SK-N-SH (cell line): ENCODE measurements around the gene MRPS23. TPM values are rescaled to one million over a fixed set of nuclear protein-coding genes. Genes with fewer than 3 reads are reported as not detected.
A peak's percentile ranks its signal among the peaks of the same experiment; 100 is the strongest.

ENCODE experiments used
- CTCF ChIA-PET: fragments of 300-600, 350-600 bp; formaldehyde crosslinking; extraction: SDS; loops from one replicate; lab custom pipeline; 2021; lab: Yijun Ruan, JAX
- POLR2A ChIA-PET: fragments of 350-600 bp; sonication (Branson Sonifier 250); formaldehyde crosslinking; extraction: SDS; loops from one replicate; lab custom pipeline; 2020; ENCODE audit warnings: antibody characterized with exemption, inconsistent platforms; lab: Yijun Ruan, JAX
- DNase-seq: peaks from one replicate; pipeline ENCODE4 v3.0.0; 2012
- H2AFZ ChIP-seq: fragments of 200-600 bp; sonication (generic); 2 replicates; pipeline ENCODE4 v1.8.1; 2016; ENCODE audit warnings: antibody characterized with exemption, mild to moderate bottlenecking, low read depth
- H3F3A ChIP-seq: fragments of 200-600 bp; sonication (generic); replicated peaks from 2 replicates; pipeline ENCODE3; 2016; ENCODE audit warnings: antibody characterized with exemption, mild to moderate bottlenecking; ENCODE audit not compliant: insufficient read depth
- H3K27ac ChIP-seq, 2 experiments: fragments of 200-500 bp in 1 of 2; fragments of 200-600 bp in 1 of 2; sonication (Bioruptor generic) in 1 of 2; sonication (generic), shearing (Covaris generic) in 1 of 2; 2 replicates each; pipeline versions ENCODE4 v1.5.1 to v1.6.1; 2014 to 2016; ENCODE audit warnings: low read depth in 2 of 2, inconsistent platforms in 1 of 2, low read length in 1 of 2, mild to moderate bottlenecking in 1 of 2, mixed read lengths in 1 of 2
- H3K27me3 ChIP-seq: fragments of 200-600 bp; sonication (generic), shearing (Covaris generic); 2 replicates; pipeline ENCODE4 v1.6.1; 2016; ENCODE audit warnings: mixed run types; ENCODE audit not compliant: insufficient read depth
- H3K36me3 ChIP-seq, 2 experiments: fragments of 200-500 bp in 1 of 2; fragments of 200-600 bp in 1 of 2; sonication (Bioruptor generic) in 1 of 2; sonication (generic) in 1 of 2; replicated peaks in 1 of 2; 2 replicates each; pipeline versions ENCODE3 to v1.5.1; 2014 to 2016; ENCODE audit warnings: low read length in 1 of 2, mild to moderate bottlenecking in 1 of 2; ENCODE audit not compliant: insufficient read depth in 2 of 2, control insufficient read depth in 1 of 2
- H3K4me1 ChIP-seq, 2 experiments: fragments of 200-500 bp in 1 of 2; fragments of 200-600 bp in 1 of 2; sonication (Bioruptor generic) in 1 of 2; sonication (generic), shearing (Covaris generic) in 1 of 2; 2 replicates each; pipeline versions ENCODE4 v1.5.1 to v1.6.1; 2014 to 2016; ENCODE audit warnings: low read depth in 1 of 2, low read length in 1 of 2, mixed run types in 1 of 2; ENCODE audit not compliant: insufficient read depth in 2 of 2, control insufficient read depth in 1 of 2
- H3K4me2 ChIP-seq: fragments of 200-600 bp; sonication (generic), shearing (Covaris generic); 2 replicates; pipeline ENCODE4 v1.6.1; 2017; ENCODE audit warnings: mixed run types
- H3K4me3 ChIP-seq, 2 experiments: fragments of 200-500 bp in 1 of 2; fragments of 200-600 bp in 1 of 2; sonication (Bioruptor generic) in 1 of 2; sonication (generic), shearing (Covaris generic) in 1 of 2; 2 replicates each; pipeline versions ENCODE4 v1.5.1 to v1.8.1; 2014 to 2016; ENCODE audit warnings: low read depth in 2 of 2, inconsistent platforms in 1 of 2, low read length in 1 of 2, mild to moderate bottlenecking in 1 of 2, mixed read lengths in 1 of 2, moderate library complexity in 1 of 2
- H3K79me2 ChIP-seq: fragments of 200-600 bp; sonication (generic); 2 replicates; pipeline ENCODE4 v1.8.1; 2017; ENCODE audit warnings: mild to moderate bottlenecking; ENCODE audit not compliant: insufficient read depth
- H3K9ac ChIP-seq: fragments of 200-600 bp; sonication (generic); 2 replicates; pipeline ENCODE4 v1.6.1; 2017; ENCODE audit warnings: mixed run types
- H3K9me2 ChIP-seq: fragments of 200-600 bp; sonication (generic); 2 replicates; pipeline ENCODE4 v1.6.1; 2017; ENCODE audit warnings: mixed run types
- H3K9me3 ChIP-seq: fragments of 200-600 bp; sonication (generic); 2 replicates; pipeline ENCODE4 v1.6.1; 2017; ENCODE audit warnings: mixed run types, mild to moderate bottlenecking, moderate library complexity
- H4K20me1 ChIP-seq: fragments of 200-600 bp; sonication (generic); 2 replicates; pipeline ENCODE4 v1.6.1; 2017; ENCODE audit warnings: mild to moderate bottlenecking, mixed run types; ENCODE audit not compliant: insufficient read depth
- CHD2 ChIP-seq: fragments of 150-350 bp; IDR thresholded peaks from 2 replicates; pipeline ENCODE4 v1.6.1; 2018; ENCODE audit warnings: low read length; ENCODE audit not compliant: partially characterized antibody
- FOXJ3 ChIP-seq: sonication (generic); formaldehyde crosslinking; IDR thresholded peaks from 2 replicates; pipeline ENCODE4 v1.5.1; 2020; ENCODE audit warnings: mild to moderate bottlenecking, missing genetic modification reagents
- FOXM1 ChIP-seq: IDR thresholded peaks from 2 replicates; pipeline ENCODE4 v1.4.0; 2012; ENCODE audit warnings: low read depth, mild to moderate bottlenecking
- GATA2 ChIP-seq: sonication (generic); formaldehyde crosslinking; IDR thresholded peaks from 2 replicates; pipeline ENCODE4 v1.5.0; 2020; ENCODE audit warnings: mild to moderate bottlenecking, missing genetic modification reagents
- JUND ChIP-seq: IDR thresholded peaks from 2 replicates; pipeline ENCODE4 v1.4.0; 2012
- MEF2A ChIP-seq: IDR thresholded peaks from 2 replicates; pipeline ENCODE4 v1.4.0; 2012; ENCODE audit warnings: low read depth, borderline replicate concordance
- PBX3 ChIP-seq: IDR thresholded peaks from 2 replicates; pipeline ENCODE4; 2012
- RCOR1 ChIP-seq: fragments of 150-350 bp; IDR thresholded peaks from 2 replicates; pipeline ENCODE4 v1.6.1; 2017; ENCODE audit warnings: antibody characterized with exemption, low read length
- RXRA ChIP-seq: IDR thresholded peaks from 2 replicates; pipeline ENCODE4 v1.4.0; 2012; ENCODE audit warnings: low read depth, mild to moderate bottlenecking, borderline replicate concordance
- SIN3A ChIP-seq: IDR thresholded peaks from 2 replicates; pipeline ENCODE4 v1.6.1; 2012; ENCODE audit warnings: low read depth, mild to moderate bottlenecking, low read length, moderate library complexity, borderline replicate concordance
- SMC3 ChIP-seq: IDR thresholded peaks from 2 replicates; pipeline ENCODE4 v1.6.1; 2012; ENCODE audit warnings: low read depth, low read length, improper control_type of control experiment
- TCF12 ChIP-seq: IDR thresholded peaks from 2 replicates; pipeline ENCODE4 v1.4.0; 2012
- TEAD4 ChIP-seq: IDR thresholded peaks from 2 replicates; pipeline ENCODE4 v1.4.0; 2012; ENCODE audit warnings: mild to moderate bottlenecking, borderline replicate concordance; ENCODE audit not compliant: insufficient read depth
- USF1 ChIP-seq: IDR thresholded peaks from 2 replicates; pipeline ENCODE4 v1.4.0; 2012; ENCODE audit warnings: low read depth, borderline replicate concordance
- YY1 ChIP-seq: IDR thresholded peaks from 2 replicates; pipeline ENCODE4 v1.4.0; 2012; ENCODE audit warnings: low read depth, mild to moderate bottlenecking
- ZBTB33 ChIP-seq: IDR thresholded peaks from 2 replicates; pipeline ENCODE4 v1.4.0; 2012; ENCODE audit warnings: low read depth, borderline replicate concordance
- WGBS: methylation state at CpG from one replicate; pipeline ENCODE4 v1.1.6; 2017; ENCODE audit warnings: low lambda C conversion rate; 5-methylcytosine and 5-hydroxymethylcytosine counted together
- polyA plus RNA-seq, 3 experiments: library from polyadenylated mRNA; depleted of rRNA; stranded (reverse); fragments of >200 nt; gene quantifications; 2 replicates each; pipeline ENCODE4 v1.2.3, GENCODE V29; 2012
- TF ChIP-seq, protein P1 (sequence below): fragments of 200-600 bp; sonication (generic); IDR thresholded peaks from 2 replicates; pipeline ENCODE4 v1.6.1; 2017; ENCODE audit warnings: antibody characterized with exemption, mild to moderate bottlenecking, moderate library complexity
- TF ChIP-seq, protein P2 (sequence below): IDR thresholded peaks from 2 replicates; pipeline ENCODE4 v1.6.1; 2012; ENCODE audit warnings: mild to moderate bottlenecking, low read depth, low read length, moderate library complexity
- TF ChIP-seq, protein P3 (sequence below): fragments of 150-350 bp; IDR thresholded peaks from 2 replicates; pipeline ENCODE4 v1.6.1; 2017; ENCODE audit warnings: antibody characterized with exemption, low read length, low read depth, borderline replicate concordance
- TF ChIP-seq, protein P4 (sequence below): IDR thresholded peaks from 2 replicates; pipeline ENCODE4 v1.4.0; 2012; ENCODE audit warnings: low read depth

MRPS23 gene
- polyA plus RNA-seq, 1 of the 3 experiments (the other 2 are of a cell fraction), result 105 TPM

DNA sequence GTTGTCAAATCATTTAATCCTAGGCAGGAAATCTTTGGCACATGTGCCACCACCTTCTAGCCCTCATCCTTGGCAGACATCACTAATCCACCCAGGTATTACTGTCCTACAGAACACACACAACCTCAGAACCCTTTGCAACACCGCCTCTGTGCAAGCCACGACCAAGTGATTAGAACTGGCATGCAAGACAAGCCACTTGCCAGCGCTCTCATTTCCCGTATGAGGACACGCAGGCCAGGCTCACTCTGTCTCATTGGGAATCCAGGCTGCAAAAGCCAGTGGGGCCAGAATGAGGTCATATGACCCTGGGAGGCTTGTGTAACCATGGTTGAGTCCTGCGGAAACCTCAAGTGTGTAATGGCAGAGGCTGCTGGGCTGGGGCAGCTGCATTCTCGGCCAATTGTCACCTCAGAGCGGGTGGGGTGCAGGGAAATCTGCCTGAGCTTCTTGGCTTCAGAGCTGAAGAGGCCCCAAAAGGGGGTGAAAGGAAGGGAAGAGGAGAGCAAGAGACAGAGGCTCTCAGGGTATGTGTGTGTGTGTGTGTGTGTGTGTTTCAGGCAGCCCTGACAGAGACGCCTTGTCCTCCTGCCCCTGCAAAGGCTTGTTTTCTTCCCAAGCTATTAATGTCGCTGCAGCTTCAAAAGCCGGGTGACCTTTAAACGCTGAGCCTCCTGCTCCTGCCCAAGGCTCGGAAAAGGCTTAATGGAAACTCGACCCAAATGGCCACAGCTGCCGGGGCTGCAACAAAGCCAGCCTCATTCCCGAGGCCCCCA, 43.2 kb upstream of the MRPS23 start:
- Histone ChIP-seq H3K4me1 (peaks cover 32 to 60% of the 10 kb centered on the region in 2 experiments), H3K27ac (peak overlapping the region; percentile 44 to 96), H3K27me3 (no peaks in the 10 kb centered on the region), H4K20me1 (no peaks in the 10 kb centered on the region), H2AFZ (no peak overlapping the region), H3F3A (peaks cover 53% of the 10 kb centered on the region), H3K4me2 (peak overlapping the region; percentile 55), H3K9me2 (no peaks in the 10 kb centered on the region), H3K9ac (peak overlapping the region; percentile 64), H3K36me3 (no peaks in the 10 kb centered on the region), H3K9me3 (no peaks in the 10 kb centered on the region), H3K4me3 (peak overlapping the region in 1 of 2 experiments; percentile 21; a peak in 1 of 4 replicates), H3K79me2 (peaks cover 75% of the 10 kb centered on the region)
- POLR2A ChIA-PET, result interaction anchor here (0.6 to 1.3 kb wide), 3 partner anchors 95 to 114 kb away, joined by 3 read pairs; partner anchors contain the start of genes SRSF1 and VEZF1
- 40% methylated on average over 16 of the region's 16 CpGs for WGBS
- DNase-seq, result no peak
- CTCF ChIA-PET, result interaction anchor here (0.8 to 8.6 kb wide), 36 partner anchors 8 to 412 kb away, joined by 3 to 162 read pairs (median 8); partner anchors contain the start of genes CUEDC1, MRPS23 and SRSF1
- peak; percentile 64; the same call in 1 of the 2 replicates for TF ChIP-seq YY1
- TF ChIP-seq MEF2A, result no peak
- TF ChIP-seq TEAD4, result no peak; the same call in 1 of the 2 replicates
- TF ChIP-seq FOXJ3 (CRISPR knock-in tag), result no peak
- peak; percentile 80; the same call in 1 of the 2 replicates for TF ChIP-seq FOXM1
- TF ChIP-seq, protein P1, sequence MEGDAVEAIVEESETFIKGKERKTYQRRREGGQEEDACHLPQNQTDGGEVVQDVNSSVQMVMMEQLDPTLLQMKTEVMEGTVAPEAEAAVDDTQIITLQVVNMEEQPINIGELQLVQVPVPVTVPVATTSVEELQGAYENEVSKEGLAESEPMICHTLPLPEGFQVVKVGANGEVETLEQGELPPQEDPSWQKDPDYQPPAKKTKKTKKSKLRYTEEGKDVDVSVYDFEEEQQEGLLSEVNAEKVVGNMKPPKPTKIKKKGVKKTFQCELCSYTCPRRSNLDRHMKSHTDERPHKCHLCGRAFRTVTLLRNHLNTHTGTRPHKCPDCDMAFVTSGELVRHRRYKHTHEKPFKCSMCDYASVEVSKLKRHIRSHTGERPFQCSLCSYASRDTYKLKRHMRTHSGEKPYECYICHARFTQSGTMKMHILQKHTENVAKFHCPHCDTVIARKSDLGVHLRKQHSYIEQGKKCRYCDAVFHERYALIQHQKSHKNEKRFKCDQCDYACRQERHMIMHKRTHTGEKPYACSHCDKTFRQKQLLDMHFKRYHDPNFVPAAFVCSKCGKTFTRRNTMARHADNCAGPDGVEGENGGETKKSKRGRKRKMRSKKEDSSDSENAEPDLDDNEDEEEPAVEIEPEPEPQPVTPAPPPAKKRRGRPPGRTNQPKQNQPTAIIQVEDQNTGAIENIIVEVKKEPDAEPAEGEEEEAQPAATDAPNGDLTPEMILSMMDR, result no peak
- TF ChIP-seq, protein P2, sequence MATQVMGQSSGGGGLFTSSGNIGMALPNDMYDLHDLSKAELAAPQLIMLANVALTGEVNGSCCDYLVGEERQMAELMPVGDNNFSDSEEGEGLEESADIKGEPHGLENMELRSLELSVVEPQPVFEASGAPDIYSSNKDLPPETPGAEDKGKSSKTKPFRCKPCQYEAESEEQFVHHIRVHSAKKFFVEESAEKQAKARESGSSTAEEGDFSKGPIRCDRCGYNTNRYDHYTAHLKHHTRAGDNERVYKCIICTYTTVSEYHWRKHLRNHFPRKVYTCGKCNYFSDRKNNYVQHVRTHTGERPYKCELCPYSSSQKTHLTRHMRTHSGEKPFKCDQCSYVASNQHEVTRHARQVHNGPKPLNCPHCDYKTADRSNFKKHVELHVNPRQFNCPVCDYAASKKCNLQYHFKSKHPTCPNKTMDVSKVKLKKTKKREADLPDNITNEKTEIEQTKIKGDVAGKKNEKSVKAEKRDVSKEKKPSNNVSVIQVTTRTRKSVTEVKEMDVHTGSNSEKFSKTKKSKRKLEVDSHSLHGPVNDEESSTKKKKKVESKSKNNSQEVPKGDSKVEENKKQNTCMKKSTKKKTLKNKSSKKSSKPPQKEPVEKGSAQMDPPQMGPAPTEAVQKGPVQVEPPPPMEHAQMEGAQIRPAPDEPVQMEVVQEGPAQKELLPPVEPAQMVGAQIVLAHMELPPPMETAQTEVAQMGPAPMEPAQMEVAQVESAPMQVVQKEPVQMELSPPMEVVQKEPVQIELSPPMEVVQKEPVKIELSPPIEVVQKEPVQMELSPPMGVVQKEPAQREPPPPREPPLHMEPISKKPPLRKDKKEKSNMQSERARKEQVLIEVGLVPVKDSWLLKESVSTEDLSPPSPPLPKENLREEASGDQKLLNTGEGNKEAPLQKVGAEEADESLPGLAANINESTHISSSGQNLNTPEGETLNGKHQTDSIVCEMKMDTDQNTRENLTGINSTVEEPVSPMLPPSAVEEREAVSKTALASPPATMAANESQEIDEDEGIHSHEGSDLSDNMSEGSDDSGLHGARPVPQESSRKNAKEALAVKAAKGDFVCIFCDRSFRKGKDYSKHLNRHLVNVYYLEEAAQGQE, result peak; percentile 60; the same call in 1 of the 2 replicates
- TF ChIP-seq, protein P3, sequence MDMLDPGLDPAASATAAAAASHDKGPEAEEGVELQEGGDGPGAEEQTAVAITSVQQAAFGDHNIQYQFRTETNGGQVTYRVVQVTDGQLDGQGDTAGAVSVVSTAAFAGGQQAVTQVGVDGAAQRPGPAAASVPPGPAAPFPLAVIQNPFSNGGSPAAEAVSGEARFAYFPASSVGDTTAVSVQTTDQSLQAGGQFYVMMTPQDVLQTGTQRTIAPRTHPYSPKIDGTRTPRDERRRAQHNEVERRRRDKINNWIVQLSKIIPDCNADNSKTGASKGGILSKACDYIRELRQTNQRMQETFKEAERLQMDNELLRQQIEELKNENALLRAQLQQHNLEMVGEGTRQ, result no peak
- peak; percentile 43; the same call in 1 of the 2 replicates for TF ChIP-seq PBX3
- 0 out of 2 replicates have a peak, but pooled peaks have one; percentile 27 for TF ChIP-seq SIN3A
- TF ChIP-seq CHD2, result no peak
- peak; percentile 81; the same call in 1 of the 2 replicates for TF ChIP-seq RXRA
- no peak; the same call in 1 of the 2 replicates for TF ChIP-seq SMC3
- TF ChIP-seq RCOR1, result no peak
- TF ChIP-seq, protein P4, sequence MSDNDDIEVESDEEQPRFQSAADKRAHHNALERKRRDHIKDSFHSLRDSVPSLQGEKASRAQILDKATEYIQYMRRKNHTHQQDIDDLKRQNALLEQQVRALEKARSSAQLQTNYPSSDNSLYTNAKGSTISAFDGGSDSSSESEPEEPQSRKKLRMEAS, result peak; percentile 69
- TF ChIP-seq JUND, result no peak; the same call in 1 of the 2 replicates
- no peak for TF ChIP-seq GATA2 (CRISPR knock-in tag)
- TF ChIP-seq TCF12, result peak; percentile 86
- TF ChIP-seq ZBTB33, result no peak; the same call in 1 of the 2 replicates
- peak; percentile 88 for TF ChIP-seq USF1
